Heart left ventricle (tissue), 16 donors: ENCODE results near the gene MAPT. TPM values are rescaled to one million over a fixed set of nuclear protein-coding genes. Genes with fewer than 3 reads are reported as not detected.

ENCODE experiments used
- ATAC-seq, 4 donors: fragments of 200-7000 bp; cut with Tn5 transposase; one replicate each; pipeline ENCODE4 v1.9.1; 2020 to 2022; ENCODE audit warnings: moderate library complexity in 4 of 4, mild to moderate bottlenecking in 3 of 4, moderate number of reproducible peaks in 1 of 4
- DNase-seq, 5 donors: peaks; one replicate each; pipeline ENCODE4 v3.0.0-alpha.2; 2020
- H3K27ac ChIP-seq, 12 donors: fragments of 200-600 bp; sonication (generic) in 4 of 12; one replicate each; pipeline versions ENCODE4 v1.5.0 to v1.8.0; 2016 to 2022; ENCODE audit warnings: mild to moderate bottlenecking in 2 of 12
- H3K27me3 ChIP-seq, 9 donors: fragments of 200-600 bp; sonication (generic) in 2 of 9; one replicate each; pipeline versions ENCODE4 v1.5.1 to v1.8.0; 2016 to 2022; ENCODE audit warnings: mild to moderate bottlenecking in 3 of 9
- H3K36me3 ChIP-seq, 9 donors: fragments of 200-600 bp; sonication (generic) in 2 of 9; one replicate each; pipeline versions ENCODE4 v1.5.0 to v1.8.0; 2018 to 2022; ENCODE audit warnings: mild to moderate bottlenecking in 2 of 9
- H3K4me1 ChIP-seq, 12 donors: fragments of 200-600 bp; sonication (generic) in 4 of 12; one replicate each; pipeline versions ENCODE4 v1.5.0 to v1.8.0; 2016 to 2022; ENCODE audit warnings: mild to moderate bottlenecking in 3 of 12
- H3K4me3 ChIP-seq, 12 donors: fragments of 200-600 bp; sonication (generic) in 4 of 12; one replicate each; pipeline versions ENCODE4 v1.5.0 to v1.8.0; 2017 to 2022; ENCODE audit warnings: mild to moderate bottlenecking in 9 of 12, moderate library complexity in 4 of 12
- H3K9me3 ChIP-seq, 12 donors: fragments of 200-600 bp; sonication (generic) in 4 of 12; one replicate each; pipeline versions ENCODE4 v1.5.0 to v1.8.0; 2016 to 2022; ENCODE audit warnings: mild to moderate bottlenecking in 1 of 12
- POLR2A ChIP-seq, 2 donors: fragments of 450-650 bp; IDR thresholded peaks; one replicate each; pipeline ENCODE4 v1.6.1; 2017; ENCODE audit warnings: antibody characterized with exemption in 2 of 2, mild to moderate bottlenecking in 2 of 2, moderate library complexity in 2 of 2
- WGBS, 4 donors: extraction: QIAGEN DNeasy Blood & Tissue Kit in 2 of 4; methylation state at CpG; one replicate each; pipeline versions ENCODE4 v1.1.5 to v1.1.7; 2013 to 2018; 5-methylcytosine and 5-hydroxymethylcytosine counted together
- intact Hi-C, 10 donors: fragments of 100-400 bp; cut with DNase I; formaldehyde crosslinking; loops; one replicate each; pipeline versions ENCODE4 v1.11.1 to v1.14.2; 2022
- polyA plus RNA-seq, 2 donors: library from polyadenylated mRNA; stranded (reverse); fragments of 200-250 nt; gene quantifications; one replicate each; pipeline ENCODE4 v1.2.3, GENCODE V29; 2013
- total RNA-seq, 9 donors: library from RNA; depleted of rRNA in 2 of 9; stranded (reverse); fragments of >200 nt in 2 of 9; fragmentation: NEBNext Ultra II Directional in 3 of 9; extraction: Animal tissue kit (Norgen Biotek cat#: 25700) in 3 of 9; gene quantifications; one replicate each; pipeline versions ENCODE4 v1.1.0 to v1.2.4, GENCODE V29; 2016 to 2023
- TF ChIP-seq, protein P1 (sequence below), 12 donors: fragments of 200-600 bp; sonication (generic) in 4 of 12; IDR thresholded peaks; one replicate each; pipeline versions ENCODE4 v1.5.0 to v1.8.0; 2018 to 2022; ENCODE audit warnings: antibody characterized with exemption in 12 of 12, mild to moderate bottlenecking in 5 of 12
- donor health status: ischemic (EF 13 %, LVEDD 7.1; RV severe dilation, severe dysfunction).
- donor health status: healthy with polysubstance abuse.
- donor health status: DM: no; HTN: yes; CAD: no.
- donor health status: DM: no; HTN: no; CAD: no.
- donor health status: ischemic (EF 25% LVEDD 6.9; RV normal size, moderate dysfunction).
- donor health status: ischemic (EF 25% LVEDD 5.7; RV mildly dilated, moderate dysfunction).
- donor health status: healthy.
- donor health status: DM: yes; HTN: yes; CAD: no.
- donor health status: ischemic (EF 35%, LVEDD 5.7; RV mildly dilated, moderate dysfunction).
- donor health status: nonischemic (EF 11% LVEDD 7.7; RV severe dilation, severe dysfunction).
- donor health status: DM: yes; HTN: yes; CAD: no.
- donor health status: PGD.
- donor health status: ischemic (EF 29% LVEDD 5.4; RV normal size, mild dysfunction).
- donor health status: nonischemic (EF 23%, LVEDD 6.1; RV moderate dilation, normal function).

MAPT gene
- total and polyA plus RNA-seq, 11 donors: 2.9 to 70.4 (median 29.3) TPM

DNA sequence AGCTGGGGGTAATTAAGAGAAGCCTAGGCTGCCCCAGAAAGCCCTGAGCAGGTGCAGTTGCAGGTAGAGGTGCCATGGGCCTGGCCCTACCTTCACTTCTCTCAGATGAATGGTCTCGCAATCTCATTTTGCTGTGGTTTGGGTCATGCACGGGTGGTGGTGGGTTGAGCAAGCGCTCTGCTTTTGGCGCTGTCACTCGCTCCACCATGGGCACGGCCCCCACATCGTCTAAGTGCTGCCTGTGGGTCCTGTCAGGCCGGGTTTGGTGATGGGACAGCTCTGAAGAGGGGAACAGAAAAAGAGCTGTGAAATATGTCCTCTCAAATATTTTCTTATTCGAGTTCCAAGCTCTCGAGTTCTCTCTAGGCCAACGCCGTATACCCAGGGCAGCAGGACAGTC lies 144.6 kb downstream of the MAPT start:
- H3K4me1 ChIP-seq: peaks cover 0 to 30% (median 8%) of the 10 kb centered on the region in 12 donors
- WGBS, 4 donors: 92 to 93% (median 92%) methylated on average over 12 of the region's 12 CpGs
- peak in 1 of 4 donors; percentile 16 for ATAC-seq
- peak overlapping the region in 5 of 12 donors; percentile 22 to 55 (median 38) for H3K27ac ChIP-seq
- no peak overlapping the region for H3K4me3 ChIP-seq
- DNase-seq: no peak
- H3K27me3 ChIP-seq: no peaks in the 10 kb centered on the region
- no peak for TF ChIP-seq POLR2A (IDR thresholded peaks at IDR 0.05)
- TF ChIP-seq, protein P1, sequence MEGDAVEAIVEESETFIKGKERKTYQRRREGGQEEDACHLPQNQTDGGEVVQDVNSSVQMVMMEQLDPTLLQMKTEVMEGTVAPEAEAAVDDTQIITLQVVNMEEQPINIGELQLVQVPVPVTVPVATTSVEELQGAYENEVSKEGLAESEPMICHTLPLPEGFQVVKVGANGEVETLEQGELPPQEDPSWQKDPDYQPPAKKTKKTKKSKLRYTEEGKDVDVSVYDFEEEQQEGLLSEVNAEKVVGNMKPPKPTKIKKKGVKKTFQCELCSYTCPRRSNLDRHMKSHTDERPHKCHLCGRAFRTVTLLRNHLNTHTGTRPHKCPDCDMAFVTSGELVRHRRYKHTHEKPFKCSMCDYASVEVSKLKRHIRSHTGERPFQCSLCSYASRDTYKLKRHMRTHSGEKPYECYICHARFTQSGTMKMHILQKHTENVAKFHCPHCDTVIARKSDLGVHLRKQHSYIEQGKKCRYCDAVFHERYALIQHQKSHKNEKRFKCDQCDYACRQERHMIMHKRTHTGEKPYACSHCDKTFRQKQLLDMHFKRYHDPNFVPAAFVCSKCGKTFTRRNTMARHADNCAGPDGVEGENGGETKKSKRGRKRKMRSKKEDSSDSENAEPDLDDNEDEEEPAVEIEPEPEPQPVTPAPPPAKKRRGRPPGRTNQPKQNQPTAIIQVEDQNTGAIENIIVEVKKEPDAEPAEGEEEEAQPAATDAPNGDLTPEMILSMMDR (IDR thresholded peaks at IDR 0.05): no peak
- H3K9me3 ChIP-seq: no peaks in the 10 kb centered on the region
- intact Hi-C loops: loop anchor here in 1 of 10 donors (10.0 kb wide), 1 partner anchor 64 kb away; no protein-coding TSS in a partner anchor
- peaks cover 0 to 96% (median 74%) of the 10 kb centered on the region in 9 donors for H3K36me3 ChIP-seq

DNA sequence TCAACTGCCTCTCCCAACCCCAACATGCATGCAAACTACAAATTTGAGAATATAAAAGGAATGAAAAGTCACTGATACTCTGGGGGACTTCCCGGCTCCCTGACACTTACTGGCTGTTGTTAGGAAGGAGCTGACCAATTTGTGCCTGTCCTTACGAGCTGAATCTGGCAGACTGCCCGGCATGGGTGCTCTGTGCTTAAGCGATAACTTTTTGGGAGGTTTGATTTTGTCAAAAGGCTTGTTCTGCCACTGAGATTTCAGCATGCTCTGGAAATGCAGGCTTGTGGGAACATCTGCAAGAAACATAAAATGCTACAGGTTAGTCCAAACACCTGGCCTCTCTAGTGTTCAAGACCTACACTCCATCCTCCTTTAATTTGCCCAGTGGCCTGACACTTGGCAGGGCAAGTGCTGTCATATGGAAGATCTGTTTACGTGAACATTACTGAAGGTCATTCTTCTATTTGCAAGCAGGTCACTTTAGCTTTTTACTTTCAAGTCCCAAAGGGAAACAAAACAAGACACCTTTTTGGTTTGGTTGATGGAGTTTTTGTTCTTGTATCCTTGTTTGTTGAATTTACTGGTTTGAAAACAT lies 145.3 kb downstream of the MAPT start:
- peak; percentile 57 to 74 (median 68) for ATAC-seq
- H3K27ac ChIP-seq: peak overlapping the region in 8 of 12 donors; percentile 1 to 55 (median 34)
- peak in 3 of 5 donors; percentile 53 to 69 (median 66) for DNase-seq
- no peaks in the 10 kb centered on the region for H3K27me3 ChIP-seq
- WGBS, 4 donors: 40 to 56% (median 43%) methylated on average over 5 of the region's 5 CpGs
- intact Hi-C loops: loop anchor here in 8 of 10 donors (5.0 to 10.0 kb wide), 4 partner anchors 37 to 173 kb away; partner anchors contain the start of gene KANSL1 (in 3 of the 8)
- H3K9me3 ChIP-seq: no peaks in the 10 kb centered on the region
- peaks cover 0 to 95% (median 66%) of the 10 kb centered on the region in 9 donors for H3K36me3 ChIP-seq
- peaks cover 0 to 38% (median 14%) of the 10 kb centered on the region in 12 donors for H3K4me1 ChIP-seq
- no peak overlapping the region for H3K4me3 ChIP-seq
- TF ChIP-seq POLR2A (IDR thresholded peaks at IDR 0.05): no peak
- TF ChIP-seq, protein P1 (IDR thresholded peaks at IDR 0.05): no peak

DNA sequence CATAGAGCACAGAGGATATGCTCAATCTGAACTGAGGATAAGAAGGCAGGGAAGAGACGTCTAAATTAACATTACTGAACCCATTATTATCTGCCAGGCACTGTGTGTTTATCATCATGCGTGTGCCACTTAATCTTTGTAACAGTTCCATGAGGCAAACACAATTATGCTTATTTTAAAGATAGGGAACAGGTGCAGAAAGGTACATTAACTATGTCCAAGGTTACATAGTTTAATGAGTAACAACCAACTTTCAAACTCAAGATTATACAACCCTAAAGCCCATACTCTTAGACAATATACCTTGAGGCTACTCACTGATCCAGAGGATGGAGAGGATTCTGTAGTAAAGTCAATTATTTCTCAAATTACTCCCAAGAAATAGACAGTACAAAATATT lies 147.9 kb downstream of the MAPT start:
- intact Hi-C loops: loop anchor here in 8 of 10 donors (5.0 kb wide), 3 partner anchors 40 to 170 kb away; partner anchors contain the start of gene KANSL1 (in 3 of the 8)
- ATAC-seq (no peak), DNase-seq (no peak)
- TF ChIP-seq, protein P1 (IDR thresholded peaks at IDR 0.05): no peak
- no peak for TF ChIP-seq POLR2A (IDR thresholded peaks at IDR 0.05)
- 58 to 74% (median 63%) methylated on average over 2 of the region's 2 CpGs for WGBS, 4 donors
- peaks cover 0 to 93% (median 54%) of the 10 kb centered on the region in 9 donors for H3K36me3 ChIP-seq
- H3K9me3 ChIP-seq: no peaks in the 10 kb centered on the region
- H3K4me1 ChIP-seq: peaks cover 0 to 47% (median 26%) of the 10 kb centered on the region in 12 donors
- H3K27ac ChIP-seq: no peak overlapping the region
- no peaks in the 10 kb centered on the region for H3K27me3 ChIP-seq
- no peak overlapping the region for H3K4me3 ChIP-seq

DNA sequence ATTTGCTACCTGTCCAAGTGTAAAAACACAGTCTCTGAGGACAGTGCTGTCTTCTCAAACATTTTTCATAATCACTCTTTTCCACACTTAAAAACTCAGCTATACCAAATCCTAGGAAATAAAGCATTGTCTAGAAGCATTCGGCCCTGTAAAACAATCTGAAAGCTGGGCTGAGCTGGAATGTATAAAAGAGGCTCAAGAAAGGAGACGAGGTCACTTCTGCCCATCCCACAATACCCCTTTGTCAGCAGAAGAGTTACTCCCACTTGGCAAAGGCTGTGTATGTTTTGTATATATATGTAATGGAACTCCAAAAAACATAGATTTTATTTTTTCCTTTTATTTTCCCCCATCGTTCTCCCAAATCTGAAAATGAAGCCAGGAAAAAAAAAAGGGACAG lies 148.6 kb downstream of the MAPT start:
- H3K4me1 ChIP-seq: peaks cover 0 to 49% (median 26%) of the 10 kb centered on the region in 12 donors
- ATAC-seq: no peak
- H3K4me3 ChIP-seq: no peak overlapping the region
- 70 to 81% (median 76%) methylated on average over 3 of the region's 3 CpGs for WGBS, 4 donors
- no peaks in the 10 kb centered on the region for H3K27me3 ChIP-seq
- peak overlapping the region in 1 of 12 donors; percentile 55 for H3K27ac ChIP-seq
- H3K36me3 ChIP-seq: peaks cover 0 to 93% (median 54%) of the 10 kb centered on the region in 9 donors
- no peak for TF ChIP-seq POLR2A (IDR thresholded peaks at IDR 0.05)
- TF ChIP-seq, protein P1 (IDR thresholded peaks at IDR 0.05): no peak
- DNase-seq: no peak
- H3K9me3 ChIP-seq: no peaks in the 10 kb centered on the region
- intact Hi-C loops: loop anchor here in 8 of 10 donors (5.0 kb wide), 3 partner anchors 41 to 169 kb away; partner anchors contain the start of gene KANSL1 (in 3 of the 8)
